Esophagus squamous epithelium (tissue), 5 donors: ENCODE measurements around the gene NQO1. TPM values are rescaled to one million over a fixed set of nuclear protein-coding genes. Genes with fewer than 3 reads are reported as not detected.
A peak's percentile ranks its signal among the peaks of the same experiment; 100 is the strongest.

ENCODE experiments used
- DNase-seq: peaks from one replicate; lab custom pipeline; 2025; lab: John Stamatoyannopoulos, UW
- H3K27ac ChIP-seq, 4 donors: fragments of 200-600 bp; sonication (generic); one replicate each; pipeline ENCODE4 v1.5.1; 2016 to 2019; ENCODE audit warnings: mild to moderate bottlenecking in 1 of 4
- H3K27me3 ChIP-seq, 4 donors: fragments of 200-600 bp; sonication (generic); 1 replicate in 3 of 4; 2 replicates in 1 of 4; pipeline versions ENCODE4 v1.5.1 to v1.6.0; 2017 to 2021; ENCODE audit warnings: antibody characterized with exemption in 1 of 4
- H3K36me3 ChIP-seq, 3 donors: fragments of 200-600 bp; sonication (generic); one replicate each; pipeline ENCODE4 v1.5.1; 2016 to 2019
- H3K4me1 ChIP-seq, 3 donors: fragments of 200-600 bp; sonication (generic); one replicate each; pipeline ENCODE4 v1.5.1; 2017 to 2019
- H3K4me3 ChIP-seq, 4 donors: fragments of 200-600 bp; sonication (generic); 1 replicate in 3 of 4; 2 replicates in 1 of 4; pipeline ENCODE4 v1.5.1; 2016 to 2019; ENCODE audit warnings: mild to moderate bottlenecking in 2 of 4, moderate library complexity in 1 of 4
- H3K9me3 ChIP-seq, 3 donors: fragments of 200-600 bp; sonication (generic); one replicate each; pipeline ENCODE4 v1.5.1; 2016 to 2019
- CTCF ChIP-seq, 6 experiments: fragments of 450-650 bp in 4 of 6; fragments of 200-600 bp in 2 of 6; sonication (generic) in 2 of 6; IDR thresholded peaks; one replicate each; pipeline ENCODE4 v1.5.1; 2016 to 2019; ENCODE audit warnings: antibody characterized with exemption in 6 of 6, mild to moderate bottlenecking in 4 of 6, moderate library complexity in 4 of 6
- POLR2A ChIP-seq, 4 donors: fragments of 450-650 bp; IDR thresholded peaks; one replicate each; pipeline ENCODE4 v1.6.1; 2017; ENCODE audit warnings: antibody characterized with exemption in 4 of 4, mild to moderate bottlenecking in 4 of 4, moderate library complexity in 3 of 4
- WGBS, 2 donors: methylation state at CpG; one replicate each; pipeline ENCODE4 v1.1.5; 2018; 5-methylcytosine and 5-hydroxymethylcytosine counted together
- intact Hi-C: fragments of 100-400 bp; cut with DNase I; formaldehyde crosslinking; loops from one replicate; pipeline ENCODE4 v1.15.0; 2022
- total RNA-seq, 4 donors: library from RNA; depleted of rRNA; stranded (reverse); fragments of >200 nt; gene quantifications; one replicate each; pipeline ENCODE4 v1.1.0, GENCODE V29; 2016
- donor health status: DM: yes; HTN: yes; CAD: no.

The NQO1 gene
- total RNA-seq, 4 donors from 2014 or later = 152 to 442 (median 247) TPM

DNA sequence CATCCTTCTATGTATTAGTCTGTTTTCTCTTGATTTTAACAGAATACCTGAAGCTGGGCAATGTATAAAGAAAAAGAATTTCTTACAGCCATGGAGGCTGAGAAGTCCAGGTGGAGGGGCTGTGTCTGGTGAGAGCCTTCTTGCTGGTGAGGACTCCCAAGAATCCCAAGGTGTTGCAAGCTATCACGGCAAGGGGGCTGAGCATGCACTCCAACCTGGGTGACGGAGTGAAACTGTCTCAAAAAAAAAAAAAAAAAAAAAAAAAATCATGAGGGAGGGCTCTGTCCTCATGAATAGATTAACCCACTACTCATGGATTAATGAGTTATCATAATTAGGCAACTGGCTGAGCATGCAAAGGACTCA, 19.4 kb downstream of the NQO1 start:
- Histone ChIP-seq H3K27me3 (no peaks in the 10 kb centered on the region), H3K36me3 (peaks cover 0 to 62% (median 6%) of the 10 kb centered on the region in 3 donors), H3K9me3 (no peaks in the 10 kb centered on the region), H3K4me3 (no peak overlapping the region), H3K4me1 (peaks cover 0 to 62% (median 20%) of the 10 kb centered on the region in 3 donors), H3K27ac (peak overlapping the region in 2 of 4 donors; percentile 55 to 75)
- no peak for DNase-seq
- WGBS, 2 donors = 59 to 83% methylated on average over 2 of the region's 2 CpGs
- TF ChIP-seq POLR2A (IDR thresholded peaks at IDR 0.05) (no peak), CTCF (IDR thresholded peaks at IDR 0.05) (no peak)
- intact Hi-C loops = loop anchor here (10.0 kb wide), 1 partner anchor 312 kb away; no protein-coding TSS in a partner anchor

- 50 to 60% methylated on average over 1 of the region's 1 CpG for WGBS, 2 donors
- Histone ChIP-seq H3K27me3 (no peaks in the 10 kb centered on the region), H3K36me3 (peaks cover 0 to 62% (median 3%) of the 10 kb centered on the region in 3 donors), H3K4me1 (peaks cover 0 to 57% (median 16%) of the 10 kb centered on the region in 3 donors), H3K9me3 (no peaks in the 10 kb centered on the region), H3K4me3 (no peak overlapping the region), H3K27ac (peak overlapping the region in 3 of 4 donors; percentile 18 to 75 (median 55))
- TF ChIP-seq CTCF (IDR thresholded peaks at IDR 0.05) (no peak), POLR2A (IDR thresholded peaks at IDR 0.05) (no peak)
- no peak for DNase-seq
- intact Hi-C loops = loop anchor here (10.0 kb wide), 1 partner anchor 312 kb away; no protein-coding TSS in a partner anchor
Observed at GRCh38 chr16:69706256-69706974, 19.9 kb downstream of the NQO1 start.

DNA sequence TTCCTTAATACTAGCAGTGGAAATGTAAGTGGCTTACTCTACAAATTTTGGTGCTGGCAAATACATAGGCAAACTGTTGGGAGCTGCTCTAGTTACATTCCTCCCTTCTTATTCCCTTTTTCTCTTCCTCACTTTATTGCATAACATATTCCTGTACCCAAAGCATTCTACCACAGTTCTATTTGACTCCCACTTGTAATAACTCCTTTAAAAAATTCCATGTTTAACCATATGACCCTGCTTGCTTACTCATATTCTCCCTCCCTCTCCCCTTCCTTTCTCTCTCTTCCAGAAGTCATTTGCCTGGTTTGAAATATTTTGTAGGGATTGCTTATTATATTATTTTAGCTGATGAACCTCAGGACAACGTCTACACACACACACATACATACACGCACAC, 22.7 kb downstream of the NQO1 start:
- H3K4me1 ChIP-seq = peaks cover 0 to 29% (median 12%) of the 10 kb centered on the region in 3 donors
- intact Hi-C loops = loop anchor here (10.0 kb wide), 1 partner anchor 309 kb away; no protein-coding TSS in a partner anchor
- H3K9me3 ChIP-seq = no peaks in the 10 kb centered on the region
- TF ChIP-seq CTCF (IDR thresholded peaks at IDR 0.05) (no peak), POLR2A (IDR thresholded peaks at IDR 0.05) (no peak)
- WGBS, 2 donors = 52 to 91% methylated on average over 2 of the region's 2 CpGs
- no peaks in the 10 kb centered on the region for H3K27me3 ChIP-seq
- DNase-seq = no peak
- peaks cover 0 to 80% (median 0%) of the 10 kb centered on the region in 3 donors for H3K36me3 ChIP-seq
- H3K27ac ChIP-seq = no peak overlapping the region
- no peak overlapping the region for H3K4me3 ChIP-seq

DNA sequence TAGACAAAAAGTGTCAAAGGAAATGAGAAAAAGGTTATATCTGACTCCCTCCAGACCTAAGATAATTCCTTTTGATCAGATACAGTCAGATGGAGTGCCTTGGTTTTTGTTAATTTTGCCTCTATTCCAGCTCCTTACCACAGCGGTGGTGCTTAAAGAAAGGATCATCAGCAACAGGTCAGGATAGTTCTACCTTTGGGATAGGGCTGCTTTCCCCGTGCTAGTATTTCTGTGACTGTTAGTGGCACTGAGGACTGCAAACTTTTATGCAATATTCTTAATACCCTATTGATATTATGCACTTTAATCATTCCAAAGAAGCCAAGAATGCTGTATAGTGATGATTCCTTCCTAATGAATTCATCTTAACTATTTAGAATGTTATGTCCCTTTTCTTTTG, 24.5 kb downstream of the NQO1 start:
- intact Hi-C loops = loop anchor here (10.0 kb wide), 1 partner anchor 307 kb away; no protein-coding TSS in a partner anchor
- Histone ChIP-seq H3K4me1 (peaks cover 0 to 12% (median 9%) of the 10 kb centered on the region in 3 donors), H3K4me3 (no peak overlapping the region), H3K9me3 (no peaks in the 10 kb centered on the region), H3K36me3 (peaks cover 0 to 79% (median 0%) of the 10 kb centered on the region in 3 donors), H3K27me3 (no peaks in the 10 kb centered on the region), H3K27ac (no peak overlapping the region)
- no peak for DNase-seq
- no peak for TF ChIP-seq CTCF (IDR thresholded peaks at IDR 0.05)
- TF ChIP-seq POLR2A (IDR thresholded peaks at IDR 0.05) = no peak
- WGBS, 2 donors = 69 to 86% methylated on average over 2 of the region's 2 CpGs

- Histone ChIP-seq H3K36me3 (peaks cover 0 to 84% (median 0%) of the 10 kb centered on the region in 3 donors), H3K27ac (no peak overlapping the region)
- no peak for DNase-seq
Observed at GRCh38 chr16:69701452-69701851, 24.9 kb downstream of the NQO1 start.

More at GRCh38 chr16:69701452-69701851, 24.9 kb downstream of the NQO1 start:
- Histone ChIP-seq H3K27me3 (no peaks in the 10 kb centered on the region), H3K4me1 (peaks cover 0 to 8% (median 5%) of the 10 kb centered on the region in 3 donors), H3K9me3 (no peaks in the 10 kb centered on the region), H3K4me3 (no peak overlapping the region)
- TF ChIP-seq CTCF (IDR thresholded peaks at IDR 0.05) (no peak), POLR2A (IDR thresholded peaks at IDR 0.05) (no peak)
- intact Hi-C loops = loop anchor here (10.0 kb wide), 1 partner anchor 307 kb away; no protein-coding TSS in a partner anchor
